HG02759 (cell line): ENCODE measurements around the gene BARHL1.
"Not testable (repeated sequence)": the region's sequence is repeated elsewhere in the genome, so short reads cannot be mapped to it uniquely, and the experiment has no call there.

Experiments
- ATAC-seq: cut with Tn5 transposase; IDR thresholded peaks from one replicate; pipeline ENCODE4 v1.9.1; 2021; ENCODE audit warnings: mild to moderate bottlenecking, moderate library complexity; ENCODE audit not compliant: unreplicated experiment

BARHL1 gene

DNA sequence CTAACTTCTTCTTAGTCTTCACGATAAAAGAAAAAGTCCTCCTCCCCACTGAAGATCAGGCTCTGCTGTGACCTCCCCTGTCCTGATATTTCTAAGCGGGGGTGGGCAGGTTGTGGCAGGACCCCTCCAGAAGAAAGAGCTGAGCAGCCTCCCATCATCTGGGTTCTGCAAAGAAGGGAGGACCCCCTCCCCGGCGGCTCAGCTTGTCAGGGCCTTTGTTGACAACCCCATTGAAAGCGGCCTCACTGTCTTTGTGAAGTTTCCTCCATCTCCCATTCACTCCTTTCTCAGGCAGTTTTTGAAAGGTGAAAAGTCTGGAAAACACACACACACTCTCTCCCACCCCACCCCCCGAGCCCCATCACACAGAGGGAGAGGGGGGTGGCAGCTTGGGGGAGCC is 26.2 kb upstream of the BARHL1 start:
- ATAC-seq: no peak

DNA sequence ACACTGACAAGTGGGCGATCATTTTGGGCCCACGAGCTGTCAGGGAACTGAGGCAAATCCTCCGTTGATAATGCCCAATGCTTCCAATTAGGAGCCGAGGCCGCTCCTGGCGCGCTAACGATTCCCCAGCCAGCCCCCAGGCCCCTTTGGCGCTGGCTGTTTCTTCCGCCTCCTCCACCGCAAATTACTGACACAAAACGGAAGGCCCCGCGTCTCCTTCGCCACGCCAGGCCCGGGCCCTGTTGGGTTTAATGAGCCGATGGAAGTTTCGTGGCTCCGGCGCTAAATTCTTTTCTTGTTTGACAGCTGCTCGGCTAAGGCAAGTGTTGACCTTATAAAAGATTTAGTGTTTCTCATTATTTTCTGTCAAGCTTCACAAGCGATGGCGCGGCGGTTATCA is 25.7 kb upstream of the BARHL1 start:
- ATAC-seq: no peak

DNA sequence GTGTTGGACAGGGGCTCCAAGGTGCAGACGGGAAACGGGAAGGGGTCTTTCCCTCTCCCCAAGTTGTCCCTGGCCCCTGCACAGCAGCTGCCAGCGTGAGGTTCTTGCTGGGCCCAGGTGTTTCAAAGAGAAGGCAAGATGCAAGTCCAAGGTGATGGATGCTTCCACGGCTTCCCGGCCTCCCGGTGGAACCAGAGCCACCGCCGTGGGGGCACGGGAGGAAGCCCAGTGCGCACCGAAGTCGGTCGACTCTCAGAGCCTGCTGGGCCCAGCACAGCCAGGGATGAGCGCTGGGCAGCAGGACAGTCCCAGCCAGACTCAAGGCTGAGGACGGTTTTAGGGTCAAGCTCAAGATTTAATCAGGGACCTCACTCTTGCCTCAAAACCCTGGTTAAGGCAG is 25.2 kb upstream of the BARHL1 start:
- no peak for ATAC-seq

DNA sequence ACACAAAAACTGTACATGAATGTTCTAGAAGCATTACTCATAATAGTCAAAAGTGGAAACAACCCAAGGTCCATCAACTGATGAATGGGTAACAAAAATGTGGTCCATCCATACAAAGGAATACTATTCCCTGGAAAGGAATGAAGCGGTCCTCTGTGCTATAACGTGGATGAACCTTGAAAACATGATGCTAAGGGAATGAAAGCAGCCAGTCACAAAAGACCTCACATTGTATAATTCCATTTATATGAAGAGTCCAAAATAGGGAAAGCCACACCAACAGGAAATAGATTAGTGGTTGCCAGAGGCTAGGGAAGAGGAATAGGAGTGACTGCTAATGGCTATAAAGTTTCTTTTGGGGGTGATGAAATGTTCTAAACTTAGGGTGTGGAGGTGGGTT is 22.7 kb upstream of the BARHL1 start:
- ATAC-seq: no peak

DNA sequence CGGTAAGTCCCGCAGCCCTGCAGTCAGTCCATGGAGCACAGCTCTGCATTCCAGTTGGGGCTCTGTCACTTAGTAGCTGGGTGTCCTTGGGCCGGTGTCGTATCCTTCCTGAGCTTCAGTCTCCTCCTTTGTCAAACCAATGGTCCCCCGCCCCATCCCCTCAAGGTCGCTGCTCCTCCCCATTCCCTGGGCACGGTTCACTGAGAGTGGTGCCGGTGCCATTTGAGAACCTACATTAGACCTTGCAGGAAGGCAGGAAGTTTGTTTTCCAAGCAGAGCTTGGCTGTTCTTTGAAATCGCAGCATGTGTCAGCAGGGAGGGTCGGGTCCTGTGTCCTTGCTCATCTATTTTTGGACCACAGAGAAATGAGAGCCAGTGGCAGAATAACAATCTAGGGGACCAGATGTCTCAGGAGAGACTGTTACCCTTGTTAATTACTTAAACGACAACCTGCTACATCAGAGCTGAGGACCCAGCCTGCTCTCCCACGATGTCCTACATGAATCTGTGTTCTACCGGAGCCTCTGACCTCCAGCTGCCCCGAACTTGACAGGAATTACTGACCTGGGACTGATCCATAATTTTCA is 21.7 kb upstream of the BARHL1 start:
- no peak for ATAC-seq

DNA sequence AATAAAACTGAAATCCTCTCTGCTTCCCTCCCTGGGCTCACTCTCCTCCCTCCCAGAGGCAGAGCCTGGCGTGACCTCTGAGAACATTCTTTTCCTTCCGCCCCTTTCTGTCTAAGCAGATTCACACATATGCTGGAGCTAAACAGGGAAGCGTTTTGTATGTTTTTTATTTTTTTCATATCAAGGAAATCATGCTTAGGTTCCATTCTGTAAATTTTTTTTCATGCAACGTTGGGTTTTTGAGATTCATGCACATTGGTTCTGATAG is 20.2 kb upstream of the BARHL1 start:
- no peak for ATAC-seq

DNA sequence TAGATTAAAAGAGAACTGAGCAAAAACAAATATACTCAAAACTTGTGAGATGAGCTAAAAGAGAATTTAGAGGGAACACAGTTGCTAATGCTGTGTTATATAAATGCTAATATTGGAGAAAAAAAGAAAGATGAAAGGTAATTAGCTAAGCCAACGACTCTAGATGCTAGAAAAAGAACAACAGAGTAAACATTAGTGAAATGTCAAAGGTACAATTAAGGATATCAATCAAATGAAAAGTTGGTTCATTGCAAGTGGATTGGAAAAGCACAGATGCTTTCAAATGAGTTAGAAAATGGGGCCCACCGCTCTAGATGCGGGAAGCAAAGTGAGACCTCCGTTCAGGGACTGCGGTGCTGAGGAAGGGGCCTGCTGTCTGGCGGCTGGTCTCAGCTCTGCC is 17.9 kb upstream of the BARHL1 start:
- ATAC-seq: no peak

DNA sequence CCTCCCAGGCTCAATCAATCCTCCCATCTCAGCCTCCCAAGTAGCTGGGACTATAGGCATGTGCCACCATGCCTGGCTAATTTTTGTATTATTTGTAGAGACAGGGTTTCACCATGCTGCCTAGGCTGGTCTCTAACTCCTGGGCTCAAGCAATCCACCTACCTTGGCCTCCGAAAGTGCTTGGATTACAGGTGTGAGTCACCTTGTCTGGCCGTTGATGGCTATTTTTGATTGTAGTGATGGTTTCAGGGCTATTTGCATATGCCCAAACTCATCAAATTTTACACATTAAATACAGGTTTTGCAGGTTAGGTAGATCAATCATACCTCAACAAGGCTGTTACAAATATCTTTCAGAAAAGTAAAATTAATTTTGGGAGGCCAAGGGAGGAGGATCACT is 13.6 kb upstream of the BARHL1 start:
- not testable (repeated sequence) for ATAC-seq

DNA sequence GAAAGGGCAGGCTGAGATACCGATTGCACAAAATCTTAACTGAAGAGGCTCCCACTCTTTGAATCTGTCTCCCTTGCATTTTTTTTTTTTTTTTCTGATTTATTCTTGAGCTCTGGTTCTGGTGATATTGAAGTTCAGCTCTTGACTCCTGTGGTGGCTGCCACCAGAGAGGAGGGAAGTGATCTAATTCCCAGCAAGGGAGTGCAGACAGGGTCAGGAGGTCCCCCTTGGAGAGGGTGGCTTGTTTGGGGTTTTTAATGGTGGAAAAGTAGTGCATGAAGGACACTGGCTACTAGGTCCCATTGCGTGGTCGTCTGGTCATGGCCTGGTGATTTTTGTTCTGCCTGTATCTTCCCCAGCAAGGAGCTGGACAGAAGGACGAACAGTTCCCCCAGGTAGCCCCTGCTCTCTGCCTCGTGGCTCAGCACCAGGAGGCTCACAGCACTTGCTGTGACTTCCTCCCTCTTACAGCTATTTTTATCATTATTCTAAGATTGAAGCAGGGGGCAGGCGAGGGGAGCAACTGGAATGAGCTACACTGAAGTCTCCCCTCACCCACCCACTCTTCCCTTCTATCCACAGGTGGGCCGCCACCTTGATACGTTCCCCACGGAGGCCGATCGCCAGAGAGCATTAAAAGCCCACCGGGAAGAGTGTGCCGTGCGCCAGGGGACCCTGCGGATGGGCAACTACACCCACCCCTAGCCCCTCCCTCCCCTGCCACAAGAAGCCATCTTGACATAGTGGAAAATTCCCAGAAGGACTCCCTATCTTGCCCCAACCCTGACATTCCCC is 10.4 kb upstream of the BARHL1 start:
- no peak for ATAC-seq

DNA sequence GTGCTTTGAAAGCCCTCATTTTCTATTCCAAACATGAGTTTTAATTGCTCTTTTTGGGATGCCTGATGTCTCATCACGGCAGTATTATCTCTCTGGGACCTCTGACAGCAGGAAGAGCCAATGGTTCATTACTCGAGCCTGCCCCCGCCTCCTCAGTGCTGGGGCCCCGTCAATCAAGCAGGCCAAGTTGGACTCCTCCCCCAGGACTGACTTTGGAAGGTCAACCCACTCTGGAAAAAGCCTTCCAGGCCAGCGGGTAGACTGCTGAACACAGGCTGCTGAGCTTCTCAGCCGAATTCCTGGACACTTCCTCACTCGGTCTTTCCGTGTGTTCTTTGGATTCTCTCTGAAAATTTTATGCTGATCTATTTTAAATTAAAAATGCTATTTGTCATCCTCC is 9.5 kb upstream of the BARHL1 start:
- no peak for ATAC-seq

DNA sequence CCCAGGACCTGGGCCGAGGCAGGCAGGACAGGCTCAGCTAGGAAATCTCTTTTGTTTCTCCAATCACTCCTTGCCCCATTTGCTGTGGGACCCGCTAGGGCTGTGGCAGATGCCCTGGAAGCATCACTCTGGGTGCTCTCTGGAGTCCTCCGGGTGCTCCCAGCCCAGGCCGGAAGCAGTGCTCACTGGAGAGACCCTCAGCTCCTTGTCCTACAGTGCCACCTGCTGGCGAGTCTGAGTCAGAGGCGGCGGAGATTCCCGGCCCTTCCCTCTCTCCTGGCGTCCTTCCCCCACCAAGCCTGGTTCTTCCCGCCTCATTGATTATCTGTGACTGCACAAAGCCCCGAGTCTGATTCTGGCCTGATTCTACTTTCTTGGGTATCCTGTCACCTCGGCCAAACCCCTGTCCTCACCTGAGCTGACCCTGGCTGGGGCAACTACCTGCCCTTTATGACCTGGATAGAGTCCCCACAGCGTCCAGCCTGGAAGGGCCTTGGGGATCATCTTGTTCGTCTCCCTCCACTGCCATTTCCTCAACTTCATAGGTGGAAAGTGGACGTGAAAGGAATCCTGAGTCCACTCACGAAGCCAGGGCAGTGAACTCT is 7.3 kb upstream of the BARHL1 start:
- ATAC-seq: no peak

DNA sequence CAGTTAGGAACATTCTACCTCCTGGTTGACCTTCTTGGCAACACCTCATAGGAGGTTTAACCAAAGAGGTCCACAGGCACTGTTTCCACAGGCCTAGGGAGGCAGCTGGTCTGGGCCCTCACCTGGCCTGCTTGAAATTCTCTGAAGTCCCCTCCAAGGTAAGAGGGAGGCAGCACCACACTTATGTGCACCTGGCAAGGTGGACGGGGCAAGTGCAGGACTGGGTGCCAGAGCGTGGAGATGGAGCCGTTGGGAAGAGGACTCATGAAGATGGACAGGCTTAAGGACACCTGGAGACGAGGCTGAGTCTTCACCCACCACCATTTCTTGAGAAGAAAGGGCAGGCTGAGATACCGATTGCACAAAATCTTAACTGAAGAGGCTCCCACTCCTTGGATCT is 6.6 kb upstream of the BARHL1 start:
- no peak for ATAC-seq

DNA sequence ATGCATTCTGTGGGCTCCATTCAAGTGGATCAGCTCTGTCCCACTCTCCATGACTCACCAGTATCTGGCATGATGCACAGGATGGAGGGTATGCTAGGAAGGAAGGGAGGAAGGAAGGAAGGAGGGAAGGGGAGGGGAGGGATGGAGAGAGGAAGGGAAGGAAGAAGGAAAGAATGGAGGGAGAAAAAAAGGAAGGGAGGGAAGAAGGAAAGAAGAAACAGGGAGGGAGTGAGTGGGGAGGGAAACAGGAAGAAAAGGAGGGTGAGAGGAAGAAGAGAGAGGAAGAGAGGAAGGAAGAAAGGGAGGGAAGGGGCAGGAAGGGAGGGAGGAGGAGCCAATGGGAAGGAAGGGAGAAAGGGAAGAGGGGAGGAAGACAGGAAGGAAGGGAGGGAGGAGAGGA is 5.3 kb upstream of the BARHL1 start:
- ATAC-seq: no peak

DNA sequence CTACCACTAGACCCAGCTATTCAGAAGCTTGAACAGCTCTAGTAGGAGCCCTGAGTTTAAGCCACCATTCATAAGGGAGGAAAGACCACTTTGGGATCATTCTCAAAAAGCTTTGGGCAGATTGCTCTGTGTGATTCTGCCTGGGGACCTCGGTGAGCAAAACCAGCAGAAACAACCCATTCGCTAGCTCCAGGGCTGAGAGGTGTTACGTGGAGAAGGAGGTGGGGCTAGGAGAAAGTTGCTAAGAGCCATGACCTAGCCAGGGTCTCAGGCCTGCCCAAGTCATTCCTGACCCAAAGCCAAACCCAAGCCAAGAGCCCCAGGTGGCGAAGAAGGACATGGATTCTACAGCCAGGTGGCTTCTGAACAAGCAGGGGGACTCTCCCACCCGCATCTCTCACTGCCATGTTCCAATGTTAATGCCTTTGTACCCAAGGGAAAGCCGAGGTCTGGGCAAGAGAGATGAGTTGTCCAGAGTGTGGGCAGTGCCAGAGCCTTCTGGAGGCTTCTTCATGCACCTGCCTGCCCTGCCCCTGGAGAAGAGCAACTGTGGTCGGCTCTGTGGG is 4.0 kb upstream of the BARHL1 start:
- ATAC-seq: no peak

DNA sequence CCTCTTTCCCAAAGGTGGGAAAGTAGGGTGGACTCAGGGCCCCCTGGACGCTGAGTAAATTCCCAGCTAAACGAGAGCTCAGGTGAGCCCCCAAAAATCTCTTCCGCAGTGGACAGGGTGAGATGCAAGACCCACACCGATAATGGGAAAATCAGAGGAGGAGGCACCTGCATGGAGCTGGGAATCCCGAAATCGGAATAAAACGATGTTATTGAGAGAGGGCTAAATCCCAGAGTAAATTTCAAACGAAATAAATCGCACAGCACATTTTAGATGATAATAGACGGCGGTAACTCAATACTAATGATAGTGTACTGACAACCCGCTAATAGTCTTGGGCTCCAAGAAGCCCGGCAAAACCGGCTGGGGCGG is 3.0 kb upstream of the BARHL1 start:
- no peak for ATAC-seq

DNA sequence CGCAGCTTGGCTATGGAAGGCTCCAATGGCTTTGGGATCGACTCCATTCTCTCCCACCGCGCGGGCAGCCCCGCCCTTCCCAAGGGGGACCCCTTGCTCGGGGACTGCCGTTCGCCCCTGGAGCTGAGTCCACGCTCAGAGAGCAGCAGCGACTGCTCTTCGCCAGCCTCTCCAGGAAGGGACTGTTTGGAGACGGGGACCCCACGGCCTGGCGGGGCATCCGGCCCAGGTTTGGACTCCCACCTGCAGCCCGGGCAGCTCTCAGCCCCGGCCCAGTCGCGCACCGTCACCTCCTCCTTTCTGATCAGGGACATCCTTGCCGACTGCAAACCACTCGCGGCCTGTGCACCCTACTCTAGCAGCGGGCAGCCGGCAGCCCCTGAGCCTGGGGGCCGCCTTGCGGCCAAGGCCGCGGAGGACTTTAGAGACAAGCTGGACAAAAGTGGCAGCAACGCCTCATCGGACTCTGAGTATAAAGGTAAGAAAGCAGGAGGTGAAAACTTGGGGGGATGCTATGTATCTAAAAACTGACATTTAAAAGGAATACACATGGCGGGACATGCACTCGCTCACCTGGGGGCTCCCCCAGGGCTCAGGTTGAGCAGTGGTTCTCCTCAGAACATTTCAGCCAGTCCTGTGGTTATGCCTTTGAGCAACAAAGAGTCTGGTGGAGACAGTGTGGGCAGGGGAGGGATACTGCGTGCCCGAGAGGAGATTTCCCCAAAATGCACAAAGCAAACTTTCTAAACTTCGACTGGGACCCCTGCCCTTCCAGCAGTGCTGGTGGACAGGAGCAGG is 579 bp downstream of the BARHL1 start:
- ATAC-seq: no peak

DNA sequence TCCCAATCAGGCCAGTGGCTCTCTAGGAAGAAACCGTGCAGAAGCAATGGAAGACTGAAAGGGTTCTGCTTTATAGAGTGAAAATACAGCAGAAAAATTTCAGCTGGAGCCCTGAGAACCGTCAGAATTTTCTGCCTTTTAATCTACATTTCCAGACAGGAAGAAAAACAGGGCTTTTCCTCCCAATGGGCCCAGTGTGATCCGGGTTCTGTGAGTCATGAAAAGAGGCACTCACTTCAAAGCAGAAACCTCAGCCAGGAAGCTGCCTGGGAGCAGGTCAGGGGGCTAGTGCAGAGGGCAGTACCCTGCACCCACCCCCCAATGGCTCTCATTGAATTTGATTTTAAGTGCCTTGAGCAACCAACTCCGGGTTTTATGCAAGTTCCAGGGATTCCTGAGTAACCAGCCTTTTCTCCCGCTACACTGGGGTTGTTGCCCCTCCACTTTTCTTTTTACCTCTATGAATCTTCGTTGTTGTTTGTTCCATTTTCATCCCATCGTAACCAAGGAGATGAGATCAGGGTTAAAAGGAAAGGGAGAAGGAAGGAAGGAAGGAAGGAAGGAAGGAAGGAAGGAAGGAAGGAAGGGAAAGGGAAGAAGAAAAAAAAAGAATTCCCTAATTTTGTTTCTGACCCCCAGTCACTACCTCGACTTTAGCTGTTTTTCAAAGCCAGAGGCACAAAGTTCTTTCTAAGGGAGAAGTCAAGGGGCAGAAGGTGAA is 1.3 kb downstream of the BARHL1 start:
- no peak for ATAC-seq

DNA sequence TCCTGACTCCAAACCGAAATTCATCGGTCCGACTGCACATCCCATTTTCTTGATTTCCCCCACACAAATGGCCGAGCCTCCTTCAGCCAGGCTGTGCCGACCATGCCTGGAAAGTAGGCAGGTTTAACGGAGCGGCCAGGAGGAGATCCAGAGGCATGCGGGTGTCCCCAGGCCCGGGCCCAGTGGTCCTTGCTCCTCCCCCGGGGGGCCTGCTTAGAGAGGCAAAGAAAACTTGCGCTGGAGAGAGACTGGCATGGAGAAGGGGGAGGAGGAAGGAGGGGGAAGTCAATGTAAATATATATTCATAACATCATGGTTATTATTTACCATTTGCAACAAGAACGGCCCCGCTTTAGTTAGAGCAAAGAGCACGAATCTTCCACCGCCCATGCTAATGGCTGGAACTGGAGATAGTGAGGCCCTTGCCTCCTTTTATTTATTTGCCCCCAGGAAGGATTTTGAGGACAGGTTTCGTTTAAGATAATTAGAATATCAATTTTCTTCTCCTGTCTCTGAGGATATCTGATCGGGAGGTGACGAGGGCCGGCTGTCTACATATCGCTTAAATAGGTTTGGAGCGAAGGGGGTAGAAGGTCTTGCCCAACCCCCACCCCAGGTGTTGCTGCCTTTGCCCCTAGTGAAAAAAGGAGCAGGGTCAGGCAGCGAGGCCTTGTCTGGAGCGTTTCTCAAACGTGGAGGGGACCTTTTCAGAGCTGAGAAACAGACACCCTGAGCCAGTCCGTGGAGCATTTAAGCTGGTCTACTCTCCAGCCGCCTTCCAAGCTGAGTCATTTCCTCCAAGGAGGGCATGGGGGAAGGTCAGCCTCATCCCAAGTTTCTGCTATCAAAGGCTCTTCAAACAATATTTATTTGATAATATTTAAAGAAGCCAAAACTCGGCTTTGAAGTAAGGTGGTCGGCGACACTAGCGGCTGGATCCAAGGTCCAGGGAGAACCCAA is 2.5 kb downstream of the BARHL1 start:
- no peak for ATAC-seq

DNA sequence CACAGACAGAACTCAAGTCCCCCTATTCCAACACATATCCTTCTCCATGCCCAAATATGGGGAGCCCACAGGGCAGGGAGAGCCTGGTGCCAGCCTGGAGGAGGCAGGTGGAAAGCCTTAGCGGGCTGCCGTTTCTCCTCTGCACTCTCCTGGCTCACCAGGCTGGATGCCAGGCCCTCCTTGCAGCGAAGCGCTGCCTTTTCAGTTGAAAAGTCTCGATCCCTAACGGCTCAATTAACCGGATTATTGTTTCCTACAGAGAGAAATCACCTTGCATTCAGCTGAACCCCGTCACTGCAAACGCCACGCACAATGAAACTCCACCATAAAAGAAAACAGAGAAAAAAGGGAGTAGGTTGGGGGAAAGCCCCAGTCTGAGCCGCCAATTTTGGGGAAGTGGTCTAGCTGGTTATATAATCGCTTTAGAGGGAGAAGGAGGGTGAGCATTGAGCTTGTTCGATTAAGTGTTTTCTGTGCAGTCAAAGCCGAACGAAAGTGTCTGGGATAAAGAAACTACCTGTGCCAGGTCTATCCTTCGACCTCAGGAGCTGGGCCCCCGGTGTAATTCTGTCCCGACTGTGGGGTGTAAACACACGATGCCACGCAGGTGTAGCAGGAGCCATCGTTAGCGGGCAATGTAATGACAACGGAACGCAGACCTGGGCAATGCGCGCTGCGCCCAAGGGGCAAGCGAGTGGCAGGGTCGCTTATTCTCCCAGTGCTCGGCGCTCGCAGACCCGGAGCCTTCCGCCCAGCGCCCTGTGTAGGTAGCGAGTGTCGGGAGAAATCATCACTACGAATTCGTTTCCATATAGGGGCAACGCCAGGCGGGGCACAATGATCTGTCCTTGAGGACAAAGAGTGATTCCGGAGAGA is 3.8 kb downstream of the BARHL1 start:
- no peak for ATAC-seq
